CD4-positive, alpha-beta T cell (primary cell): ENCODE measurements around the gene RBM20. TPM values are rescaled to one million over a fixed set of nuclear protein-coding genes. Genes with fewer than 3 reads are reported as not detected.
A peak's percentile ranks its signal among the peaks of the same experiment; 100 is the strongest.

Experiments used
- ATAC-seq: fragments of 200-7000 bp; cut with Tn5 transposase; one replicate; pipeline ENCODE4 v1.10.0; 2022; ENCODE audit warnings: mild to moderate bottlenecking; ENCODE audit not compliant: poor library complexity
- CTCF ChIA-PET: fragments of 350-600 bp; sonication (Branson Sonifier 250); formaldehyde crosslinking; loops from one replicate; lab custom pipeline; 2021; ENCODE audit warnings: antibody characterized with exemption, inconsistent platforms; lab: Charles Lee
- POLR2A ChIA-PET: fragments of 350-600 bp; sonication (Branson Sonifier 250); formaldehyde crosslinking; loops from one replicate; lab custom pipeline; 2021; ENCODE audit warnings: antibody characterized with exemption, inconsistent platforms; lab: Charles Lee
- DNase-seq, 14 experiments: peaks; one replicate each; pipeline ENCODE4 v3.0.0-alpha.2; 2013 to 2020; ENCODE audit warnings: mixed read lengths in 2 of 14
- H3K27ac ChIP-seq, 2 donors: one replicate each; pipeline versions ENCODE4 v1.5.1 to v1.7.0; 2013; ENCODE audit warnings: low read length in 2 of 2, low read depth in 1 of 2, mild to moderate bottlenecking in 1 of 2
- H3K27me3 ChIP-seq, 2 experiments: 1 replicate in 1 of 2; 2 replicates in 1 of 2; pipeline versions ENCODE4 v1.6.1 to v1.7.0; 2013; ENCODE audit warnings: low read length in 2 of 2, control low read depth in 1 of 2, mild to moderate bottlenecking in 1 of 2, moderate library complexity in 1 of 2; ENCODE audit not compliant: insufficient read depth in 2 of 2, control insufficient read depth in 1 of 2
- H3K36me3 ChIP-seq: one replicate; pipeline ENCODE4 v1.6.1; 2013; ENCODE audit warnings: low read length, control low read depth; ENCODE audit not compliant: insufficient read depth
- H3K4me1 ChIP-seq: one replicate; pipeline ENCODE4 v1.6.1; 2013; ENCODE audit warnings: low read length, control low read depth; ENCODE audit not compliant: insufficient read depth
- H3K4me3 ChIP-seq: one replicate; pipeline ENCODE4 v1.5.1; 2013; ENCODE audit warnings: mild to moderate bottlenecking, low read length, moderate library complexity
- H3K9me3 ChIP-seq, 2 experiments: 1 replicate in 1 of 2; 2 replicates in 1 of 2; pipeline versions ENCODE4 v1.6.1 to v1.7.0; 2013; ENCODE audit warnings: low read length in 2 of 2, mild to moderate bottlenecking in 2 of 2, control low read depth in 1 of 2, moderate library complexity in 1 of 2; ENCODE audit not compliant: control insufficient read depth in 1 of 2, insufficient read depth in 1 of 2
- H3K27ac Mint-ChIP-seq: one replicate; pipeline ENCODE4 v1.8.0; 2020; ENCODE audit warnings: mixed read lengths
- H3K27me3 Mint-ChIP-seq: one replicate; pipeline ENCODE4 v1.8.0; 2021; ENCODE audit warnings: mixed read lengths
- H3K36me3 Mint-ChIP-seq: one replicate; pipeline ENCODE4 v1.8.0; 2021; ENCODE audit warnings: low read depth, mixed read lengths
- H3K4me1 Mint-ChIP-seq: one replicate; pipeline ENCODE4 v1.8.0; 2021; ENCODE audit warnings: low read depth, mixed read lengths
- H3K4me3 Mint-ChIP-seq: one replicate; pipeline ENCODE4 v1.8.0; 2020; ENCODE audit warnings: mild to moderate bottlenecking, mixed read lengths
- H3K9me3 Mint-ChIP-seq: one replicate; pipeline ENCODE4 v1.8.0; 2020; ENCODE audit warnings: mixed read lengths
- CTCF ChIP-seq: fragments of 200-600 bp; IDR thresholded peaks from one replicate; pipeline ENCODE4 v1.8.0; 2022; ENCODE audit warnings: antibody characterized with exemption, mild to moderate bottlenecking
- intact Hi-C, 2 experiments: fragments of 100-400 bp; cut with DNase I in 1 of 2; cut with micrococcal nuclease in 1 of 2; formaldehyde crosslinking; loops; one replicate each; pipeline versions ENCODE4 v1.15.1 to v1.9.0; 2023 to 2025; cut with DNase I, micrococcal nuclease
- total RNA-seq, 174 experiments: library from RNA in 2 of 174; stranded (reverse) in 2 of 174; gene quantifications; one replicate each; pipeline ENCODE4 v1.2.3 and lab custom pipeline; 2021 to 2026

Gene RBM20
- total RNA-seq, 2 experiments from 2014 or later = 0.91 to 1.1 TPM

GRCh38 chr10:110861476-110861875, 217.3 kb downstream of the RBM20 start:
- Mint-ChIP-seq H3K27ac (peak overlapping the region; percentile 96), H3K36me3 (no peaks in the 10 kb centered on the region), H3K4me1 (peaks cover 94% of the 10 kb centered on the region), H3K27me3 (no peaks in the 10 kb centered on the region), H3K9me3 (no peaks in the 10 kb centered on the region), H3K4me3 (peak overlapping the region; percentile 57)
- Histone ChIP-seq H3K27ac (peak overlapping the region; percentile 88 to 92), H3K36me3 (no peaks in the 10 kb centered on the region), H3K4me1 (peaks cover 92% of the 10 kb centered on the region), H3K27me3 (no peaks in the 10 kb centered on the region), H3K9me3 (no peaks in the 10 kb centered on the region), H3K4me3 (no peak overlapping the region)
- intact Hi-C loops = no loop called here
- DNase-seq (no peak), ATAC-seq (no peak)
- no peak for TF ChIP-seq CTCF
- ChIA-PET CTCF (interaction anchor here (0.8 to 1.7 kb wide), 5 partner anchors 9 to 115 kb away, joined by 3 to 4 read pairs (median 3); no protein-coding TSS in a partner anchor), POLR2A (interaction anchor here (0.9 to 6.8 kb wide), 13 partner anchors 8 to 853 kb away, joined by 3 to 102 read pairs (median 5); partner anchors contain the start of genes BBIP1, PDCD4 and SHOC2)

- no peaks in the 10 kb centered on the region for H3K27me3 ChIP-seq
- intact Hi-C loops = no loop called here
- H3K4me1 ChIP-seq = peaks cover 97% of the 10 kb centered on the region
- ChIA-PET CTCF (interaction anchor here (1.1 to 1.7 kb wide), 4 partner anchors 9 to 17 kb away, joined by 3 to 5 read pairs (median 4); no protein-coding TSS in a partner anchor), POLR2A (interaction anchor here (1.0 to 6.8 kb wide), 6 partner anchors 10 to 57 kb away, joined by 3 to 102 read pairs (median 7); partner anchors contain the start of genes BBIP1, PDCD4 and SHOC2)
- no peaks in the 10 kb centered on the region for H3K9me3 Mint-ChIP-seq
- ATAC-seq = no peak
- H3K4me1 Mint-ChIP-seq = peaks cover 99% of the 10 kb centered on the region
- H3K36me3 Mint-ChIP-seq = no peaks in the 10 kb centered on the region
- no peak overlapping the region for H3K4me3 ChIP-seq
- peak overlapping the region; percentile 40 for H3K4me3 Mint-ChIP-seq
- H3K27ac ChIP-seq = peak overlapping the region; percentile 42 to 88
- no peaks in the 10 kb centered on the region for H3K36me3 ChIP-seq
- H3K27ac Mint-ChIP-seq = peak overlapping the region; percentile 96
- no peak for TF ChIP-seq CTCF
- DNase-seq = peak in 2 of 14 experiments; percentile 55 to 67
- H3K9me3 ChIP-seq = no peaks in the 10 kb centered on the region
- H3K27me3 Mint-ChIP-seq = no peaks in the 10 kb centered on the region
These were observed 218.0 kb downstream of the RBM20 start for GRCh38 chr10:110861930-110862649.

GRCh38 chr10:110862961-110863360, 218.8 kb downstream of the RBM20 start:
- POLR2A ChIA-PET = interaction anchor here (1.0 to 6.8 kb wide), 2 partner anchors 10 to 56 kb away, joined by 3 to 102 read pairs; partner anchors contain the start of genes BBIP1 and PDCD4
- CTCF ChIA-PET = interaction anchor here (1.1 kb wide), 1 partner anchor 10 kb away, joined by 5 read pairs; no protein-coding TSS in a partner anchor
- Mint-ChIP-seq H3K27ac (peak overlapping the region; percentile 96), H3K4me1 (peaks cover 99% of the 10 kb centered on the region), H3K9me3 (no peaks in the 10 kb centered on the region), H3K4me3 (peak overlapping the region; percentile 40), H3K36me3 (no peaks in the 10 kb centered on the region), H3K27me3 (no peaks in the 10 kb centered on the region)
- Histone ChIP-seq H3K4me3 (no peak overlapping the region), H3K36me3 (no peaks in the 10 kb centered on the region), H3K9me3 (no peaks in the 10 kb centered on the region), H3K27ac (peak overlapping the region; percentile 42 to 88), H3K27me3 (no peaks in the 10 kb centered on the region), H3K4me1 (peaks cover 97% of the 10 kb centered on the region)
- ATAC-seq (no peak), DNase-seq (no peak)
- no peak for TF ChIP-seq CTCF
- intact Hi-C loops = no loop called here
